DOHH2 (cell line): Measurements from ENCODE around the gene CLEC9A.

Source experiments
- CTCF ChIP-seq: fragments of 200-600 bp; sonication (generic); IDR thresholded peaks from one replicate; pipeline ENCODE4 v1.5.1; 2014; ENCODE audit warnings: antibody characterized with exemption, mild to moderate bottlenecking, low read depth, low read length; ENCODE audit not compliant: poor library complexity, severe bottlenecking
- EZH2phosphoT487 ChIP-seq: fragments of 200-600 bp; sonication (generic); IDR thresholded peaks from 2 replicates; pipeline ENCODE4 v1.6.1; 2017; ENCODE audit warnings: borderline replicate concordance, mild to moderate bottlenecking, antibody characterized with exemption, low read length, moderate library complexity, mixed read lengths

GRCh38 chr12:10033783-10034545 lies 3.5 kb downstream of the CLEC9A start:
- TF ChIP-seq CTCF: peak; percentile 32
- no peak for TF ChIP-seq EZH2phosphoT487
